Spleen (tissue), 11 donors: ENCODE results near the gene SMARCE1. TPM values are rescaled to one million over a fixed set of nuclear protein-coding genes. Genes with fewer than 3 reads are reported as not detected.

ENCODE experiments used
- DNase-seq: peaks from one replicate; pipeline ENCODE4 v3.0.0-alpha.2; 2020
- H3K27ac ChIP-seq, 8 donors: fragments of 200-600 bp; sonication (generic) in 7 of 8; 1 replicate in 4 of 8; 2 replicates in 4 of 8; pipeline versions ENCODE4 v1.5.0 to v1.8.0; 2016 to 2021; ENCODE audit warnings: inconsistent platforms in 4 of 8, mild to moderate bottlenecking in 4 of 8, moderate library complexity in 1 of 8
- H3K27me3 ChIP-seq, 7 donors: fragments of 200-600 bp; sonication (generic) in 6 of 7; replicated peaks in 1 of 7; 1 replicate in 4 of 7; 2 replicates in 3 of 7; pipeline versions ENCODE4 v1.5.0 to v1.8.0; 2016 to 2021; ENCODE audit warnings: inconsistent platforms in 3 of 7, mild to moderate bottlenecking in 1 of 7
- H3K36me3 ChIP-seq, 6 donors: fragments of 200-600 bp; sonication (generic) in 5 of 6; 1 replicate in 4 of 6; 2 replicates in 2 of 6; pipeline versions ENCODE4 v1.5.0 to v1.8.0; 2016 to 2021; ENCODE audit warnings: inconsistent platforms in 2 of 6
- H3K4me1 ChIP-seq, 6 donors: fragments of 200-600 bp; sonication (generic) in 5 of 6; 1 replicate in 3 of 6; 2 replicates in 3 of 6; pipeline versions ENCODE4 v1.5.0 to v1.8.0; 2016 to 2021; ENCODE audit warnings: inconsistent platforms in 3 of 6
- H3K4me3 ChIP-seq, 8 donors: fragments of 200-600 bp; sonication (generic) in 7 of 8; 1 replicate in 4 of 8; 2 replicates in 4 of 8; pipeline versions ENCODE4 v1.5.0 to v1.8.0; 2016 to 2021; ENCODE audit warnings: inconsistent platforms in 4 of 8, mild to moderate bottlenecking in 4 of 8, moderate library complexity in 2 of 8
- H3K9me3 ChIP-seq, 8 donors: fragments of 200-600 bp; sonication (generic) in 7 of 8; 1 replicate in 4 of 8; 2 replicates in 4 of 8; pipeline versions ENCODE4 v1.5.0 to v1.8.0; 2016 to 2021; ENCODE audit warnings: inconsistent platforms in 4 of 8
- CTCF ChIP-seq, 11 experiments: fragments of 200-600 bp in 7 of 11; fragments of 450-650 bp in 4 of 11; sonication (generic) in 4 of 11; IDR thresholded peaks in 8 of 11; conservative IDR thresholded peaks in 3 of 11; 1 replicate in 7 of 11; 2 replicates in 4 of 11; pipeline versions ENCODE4 v1.4.0 to v1.8.0; 2016 to 2021; ENCODE audit warnings: antibody characterized with exemption in 11 of 11, inconsistent platforms in 4 of 11, mild to moderate bottlenecking in 1 of 11
- POLR2A ChIP-seq, 3 donors: fragments of 450-650 bp; IDR thresholded peaks; one replicate each; pipeline ENCODE4 v1.5.1; 2017; ENCODE audit warnings: antibody characterized with exemption in 3 of 3, mild to moderate bottlenecking in 1 of 3
- POLR2AphosphoS5 ChIP-seq, 3 donors: sonication (generic); formaldehyde crosslinking; IDR thresholded peaks; one replicate each; pipeline ENCODE4 v1.5.1; 2017; ENCODE audit warnings: antibody characterized with exemption in 3 of 3
- WGBS, 5 donors: extraction: QIAGEN DNeasy Blood & Tissue Kit in 3 of 5; methylation state at CpG; one replicate each; pipeline versions ENCODE4 v1.1.5 to v1.1.7; 2013 to 2018; 5-methylcytosine and 5-hydroxymethylcytosine counted together
- intact Hi-C: fragments of 100-400 bp; cut with DNase I; formaldehyde crosslinking; loops from one replicate; pipeline ENCODE4 v1.15.0; 2023; ENCODE audit warnings: low total_unique reads
- polyA plus RNA-seq, 3 donors: library from polyadenylated mRNA; stranded (reverse); fragments of 200-250 nt; gene quantifications; one replicate each; pipeline ENCODE4 v1.2.1, GENCODE V29; 2013
- total RNA-seq, 7 donors: library from RNA; depleted of rRNA in 3 of 7; stranded (reverse); fragments of >200 nt in 3 of 7; fragmentation: NEBNext Ultra II Directional in 4 of 7; extraction: Animal tissue kit (Norgen Biotek cat#: 25700) in 4 of 7; gene quantifications; one replicate each; pipeline versions ENCODE4 v1.1.0 to v1.2.1, GENCODE V29; 2016 to 2021
- donor health status: healthy with polysubstance abuse.
- donor health status: DM: no; HTN: no; CAD: no; lungs with moderate emphysema.
- donor health status: DM: no; HTN: no; CAD: no.
- donor health status: Bipolar disorder and iron deficiency.
- donor health status: healthy.
- donor health status: DM: no; HTN: no; CAD: no.
- donor health status: DM: yes; HTN: yes; CAD: no.

Gene SMARCE1
- total and polyA plus RNA-seq, 10 donors = 74.2 to 126 (median 89.4) TPM

GRCh38 chr17:40613467-40614154, 34.0 kb downstream of the SMARCE1 start:
- Histone ChIP-seq H3K27ac (peak overlapping the region in 7 of 8 donors; percentile 1 to 88 (median 57)), H3K4me1 (peaks cover 7 to 83% (median 26%) of the 10 kb centered on the region in 6 donors), H3K27me3 (no peaks in the 10 kb centered on the region), H3K4me3 (no peak overlapping the region), H3K36me3 (no peaks in the 10 kb centered on the region), H3K9me3 (no peaks in the 10 kb centered on the region)
- no peak for DNase-seq
- TF ChIP-seq POLR2A (IDR thresholded peaks at IDR 0.05) (no peak), POLR2AphosphoS5 (IDR thresholded peaks at IDR 0.05) (no peak), CTCF (IDR thresholded peaks at IDR 0.05 in 8 of 11, conservative IDR thresholded peaks at IDR 0.05 in 3 of 11) (no peak)
- intact Hi-C loops = no loop called here
- 84 to 98% (median 93%) methylated on average over 5 of the region's 5 CpGs for whole genome bisulfite sequencing, 5 donors

DNA sequence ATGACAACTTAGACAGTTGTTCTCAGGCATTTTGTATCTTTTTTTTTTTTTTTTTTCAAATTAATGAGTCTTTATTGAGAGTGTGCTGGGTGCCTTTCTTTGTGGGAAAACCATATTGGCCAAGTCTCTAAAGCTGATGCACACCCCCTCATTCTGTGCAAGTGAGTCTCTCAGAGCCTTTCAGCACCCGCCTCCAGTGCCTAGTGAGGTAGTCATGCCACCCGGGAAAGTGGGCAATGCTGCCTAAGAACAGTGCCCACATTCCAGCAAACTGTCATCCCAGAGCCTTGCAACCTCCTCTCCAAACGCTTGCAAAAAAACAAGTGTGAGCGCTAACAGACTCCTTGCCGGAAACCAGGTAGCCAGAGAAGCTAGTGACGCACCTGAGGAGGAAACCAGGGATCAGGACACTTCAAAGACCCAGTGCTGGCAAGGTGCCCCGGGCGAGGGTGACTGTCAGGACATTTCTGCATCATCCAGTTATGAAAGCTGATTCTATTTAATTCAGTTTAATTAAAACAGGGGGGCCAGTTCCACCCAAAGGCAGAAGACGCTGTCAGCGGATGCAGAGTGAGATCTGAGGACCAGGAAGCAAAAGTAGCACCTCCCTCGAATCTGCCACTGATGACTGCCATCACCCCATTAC, 34.9 kb downstream of the SMARCE1 start:
- Histone ChIP-seq H3K9me3 (no peaks in the 10 kb centered on the region), H3K36me3 (no peaks in the 10 kb centered on the region), H3K4me3 (no peak overlapping the region), H3K27ac (peak overlapping the region in 6 of 8 donors; percentile 1 to 71 (median 52)), H3K4me1 (peaks cover 7 to 88% (median 32%) of the 10 kb centered on the region in 6 donors), H3K27me3 (no peaks in the 10 kb centered on the region)
- no peak for DNase-seq
- WGBS, 5 donors = 72 to 85% (median 75%) methylated on average over 11 of the region's 11 CpGs
- TF ChIP-seq POLR2A (IDR thresholded peaks at IDR 0.05) (no peak), POLR2AphosphoS5 (IDR thresholded peaks at IDR 0.05) (peak in 1 of 3 donors; percentile 9)
- intact Hi-C loops = no loop called here

DNA sequence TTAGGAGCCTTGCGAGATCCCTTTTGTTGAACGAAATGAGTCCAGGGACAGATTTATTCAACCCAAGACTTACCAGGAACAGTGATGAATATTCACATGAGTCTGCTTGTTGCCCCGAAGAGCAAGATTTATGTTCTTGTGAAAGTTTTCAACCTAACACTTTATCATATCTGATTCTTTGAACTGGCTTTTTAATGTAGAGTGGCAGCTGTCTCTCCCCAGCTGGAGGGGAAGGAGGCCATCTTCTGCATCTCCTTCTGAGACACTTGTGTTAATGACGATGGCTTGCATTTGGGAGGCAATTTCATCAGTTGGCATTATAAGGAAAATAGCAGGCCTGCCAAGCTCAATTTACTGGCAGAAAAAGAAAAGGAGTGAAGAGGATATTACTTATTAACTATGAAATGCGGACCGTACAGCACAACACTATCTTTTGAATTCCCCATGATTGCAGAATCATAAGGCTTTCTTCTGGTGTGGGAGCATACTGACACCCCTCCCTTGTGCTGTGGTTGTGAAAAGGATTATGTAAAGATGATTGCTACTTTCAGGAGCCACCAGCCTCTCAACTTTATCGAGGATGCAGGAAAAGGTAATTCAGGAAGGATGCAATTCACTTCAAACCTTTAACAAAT, 35.7 kb downstream of the SMARCE1 start:
- no peaks in the 10 kb centered on the region for H3K27me3 ChIP-seq
- peak overlapping the region in 2 of 8 donors; percentile 30 to 70 for H3K27ac ChIP-seq
- H3K9me3 ChIP-seq = no peaks in the 10 kb centered on the region
- H3K4me1 ChIP-seq = peaks cover 7 to 91% (median 38%) of the 10 kb centered on the region in 6 donors
- intact Hi-C loops = no loop called here
- TF ChIP-seq POLR2A (IDR thresholded peaks at IDR 0.05) (no peak), CTCF (IDR thresholded peaks at IDR 0.05 in 8 of 11, conservative IDR thresholded peaks at IDR 0.05 in 3 of 11) (no peak), POLR2AphosphoS5 (IDR thresholded peaks at IDR 0.05) (no peak)
- WGBS, 5 donors = 64 to 76% (median 70%) methylated on average over 7 of the region's 7 CpGs
- H3K4me3 ChIP-seq = no peak overlapping the region
- DNase-seq = no peak
- no peaks in the 10 kb centered on the region for H3K36me3 ChIP-seq

DNA sequence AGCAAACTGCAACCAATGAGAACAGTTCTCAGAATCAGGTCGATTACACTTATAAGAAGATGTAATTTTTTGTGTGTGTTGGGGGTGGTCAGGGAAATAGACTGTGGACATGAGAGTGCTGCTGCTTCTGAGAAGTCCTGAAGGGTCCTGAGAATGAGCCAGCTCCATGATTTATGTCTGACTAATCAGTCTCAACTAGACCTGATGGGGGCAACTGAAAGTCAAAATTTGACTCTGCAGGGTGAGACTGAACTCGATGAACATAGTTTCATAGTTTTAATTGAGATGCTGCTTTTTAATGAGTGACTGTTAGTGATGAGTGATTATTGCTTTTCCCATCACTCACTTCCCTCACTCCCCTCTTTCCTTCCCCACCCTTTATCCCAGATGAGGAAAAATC, 37.3 kb downstream of the SMARCE1 start:
- Histone ChIP-seq H3K4me1 (peaks cover 5 to 91% (median 30%) of the 10 kb centered on the region in 6 donors), H3K4me3 (no peak overlapping the region), H3K27me3 (no peaks in the 10 kb centered on the region), H3K9me3 (no peaks in the 10 kb centered on the region), H3K27ac (peak overlapping the region in 2 of 8 donors; percentile 15 to 22), H3K36me3 (no peaks in the 10 kb centered on the region)
- no peak for DNase-seq
- no peak for TF ChIP-seq POLR2AphosphoS5 (IDR thresholded peaks at IDR 0.05)
- TF ChIP-seq CTCF (IDR thresholded peaks at IDR 0.05 in 8 of 11, conservative IDR thresholded peaks at IDR 0.05 in 3 of 11) = no peak
- no peak for TF ChIP-seq POLR2A (IDR thresholded peaks at IDR 0.05)
- intact Hi-C loops = no loop called here
- WGBS, 5 donors = 54 to 79% (median 62%) methylated on average over 2 of the region's 2 CpGs
